SK-N-SH treated with all-trans-retinoic acid at 6 μM for 48 hours (cell line): Measurements from ENCODE around the gene MSMP.

ENCODE experiments used
- CREB5 ChIP-seq: fragments of 250-450 bp; sonication (Bioruptor Pico); IDR thresholded peaks from 2 replicates; pipeline ENCODE4 v1.5.1; 2020; ENCODE audit warnings: low read depth, mild to moderate bottlenecking, moderate library complexity
- CSDC2 ChIP-seq: fragments of 250-450 bp; sonication (Bioruptor Pico); IDR thresholded peaks from 2 replicates; pipeline ENCODE4 v1.5.0; 2020; ENCODE audit warnings: mild to moderate bottlenecking, moderate library complexity
- PPARA ChIP-seq: fragments of 250-450 bp; sonication (Bioruptor Pico); IDR thresholded peaks from 2 replicates; pipeline ENCODE4 v1.5.0; 2020; ENCODE audit warnings: mild to moderate bottlenecking, borderline replicate concordance
- SNAI2 ChIP-seq: fragments of 250-450 bp; sonication (Bioruptor Pico); IDR thresholded peaks from 2 replicates; pipeline ENCODE4 v1.5.0; 2020; ENCODE audit warnings: mild to moderate bottlenecking, moderate library complexity
- ZFP3 ChIP-seq: fragments of 250-450 bp; sonication (Bioruptor Pico); IDR thresholded peaks from 2 replicates; pipeline ENCODE4 v1.5.0; 2020; ENCODE audit warnings: mild to moderate bottlenecking, moderate library complexity
- ZNF565 ChIP-seq: fragments of 450-650 bp; formaldehyde crosslinking; conservative IDR thresholded peaks from 2 replicates; pipeline ENCODE4 v1.5.0; 2020; ENCODE audit warnings: low read depth, mild to moderate bottlenecking, moderate library complexity
- ZNF8 ChIP-seq: fragments of 450-650 bp; formaldehyde crosslinking; IDR thresholded peaks from 2 replicates; pipeline ENCODE4 v1.5.0; 2020; ENCODE audit warnings: mild to moderate bottlenecking, moderate library complexity
- TF ChIP-seq, protein P1 (sequence below): fragments of 250-450 bp; sonication (Bioruptor Pico); IDR thresholded peaks from 2 replicates; pipeline ENCODE4 v1.8.0; 2020; ENCODE audit warnings: mild to moderate bottlenecking, moderate library complexity, borderline replicate concordance

GRCh38 chr9:35757892-35758275 is 3.8 kb upstream of the MSMP start:
- TF ChIP-seq PPARA (CRISPR knock-in tag), result no peak
- no peak for TF ChIP-seq ZNF565 (CRISPR knock-in tag)
- TF ChIP-seq ZFP3 (CRISPR knock-in tag), result no peak
- TF ChIP-seq, protein P1, sequence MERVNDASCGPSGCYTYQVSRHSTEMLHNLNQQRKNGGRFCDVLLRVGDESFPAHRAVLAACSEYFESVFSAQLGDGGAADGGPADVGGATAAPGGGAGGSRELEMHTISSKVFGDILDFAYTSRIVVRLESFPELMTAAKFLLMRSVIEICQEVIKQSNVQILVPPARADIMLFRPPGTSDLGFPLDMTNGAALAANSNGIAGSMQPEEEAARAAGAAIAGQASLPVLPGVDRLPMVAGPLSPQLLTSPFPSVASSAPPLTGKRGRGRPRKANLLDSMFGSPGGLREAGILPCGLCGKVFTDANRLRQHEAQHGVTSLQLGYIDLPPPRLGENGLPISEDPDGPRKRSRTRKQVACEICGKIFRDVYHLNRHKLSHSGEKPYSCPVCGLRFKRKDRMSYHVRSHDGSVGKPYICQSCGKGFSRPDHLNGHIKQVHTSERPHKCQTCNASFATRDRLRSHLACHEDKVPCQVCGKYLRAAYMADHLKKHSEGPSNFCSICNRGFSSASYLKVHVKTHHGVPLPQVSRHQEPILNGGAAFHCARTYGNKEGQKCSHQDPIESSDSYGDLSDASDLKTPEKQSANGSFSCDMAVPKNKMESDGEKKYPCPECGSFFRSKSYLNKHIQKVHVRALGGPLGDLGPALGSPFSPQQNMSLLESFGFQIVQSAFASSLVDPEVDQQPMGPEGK (CRISPR knock-in tag), result no peak
- no peak for TF ChIP-seq CREB5
- no peak for TF ChIP-seq CSDC2 (CRISPR knock-in tag)
- no peak for TF ChIP-seq ZNF8
- no peak for TF ChIP-seq SNAI2 (CRISPR knock-in tag)
